Measurements from ENCODE around the gene CPVL. TPM values are rescaled to one million over a fixed set of nuclear protein-coding genes. Genes with fewer than 3 reads are reported as not detected.

CPVL gene
- total and polyA plus RNA-seq, 2 of the 8 experiments (the other 6 are each of a cell fraction or from before 2014, with no cell fraction given): 40.0 to 55.0 TPM

DNA sequence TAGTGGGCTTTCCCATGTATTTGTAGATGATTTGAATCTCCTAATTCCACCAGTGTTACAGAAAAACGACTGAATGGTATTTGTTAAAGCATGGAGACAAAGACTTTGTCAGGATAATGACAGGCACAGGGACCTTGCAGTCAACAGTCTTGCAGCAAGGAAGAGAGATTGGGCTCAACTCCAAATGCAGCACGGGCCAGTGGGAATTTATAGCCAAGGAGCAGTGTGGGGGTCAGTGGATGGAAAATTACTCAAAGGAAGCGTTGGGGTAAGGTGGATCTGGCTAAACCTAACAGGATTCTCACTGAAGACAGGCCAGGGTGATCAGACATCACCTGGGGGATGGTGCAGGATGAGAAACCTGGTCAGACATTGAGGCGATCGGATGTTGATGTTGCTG, 24.3 kb downstream of the CPVL start:
- H4K8ac ChIP-seq (ENCODE audit: extremely low read depth, insufficient read depth, low read length): no peak overlapping the region
- no peaks in the 10 kb centered on the region; a peak in 1 of 4 replicates for H3K79me2 ChIP-seq (ENCODE audit: control insufficient read depth in 1 of 2, insufficient read depth in 2 of 2, low read length in 2 of 2)
- H3K23me2 ChIP-seq (ENCODE audit: low read depth, low read length): no peaks in the 10 kb centered on the region
- H3K4me1 ChIP-seq (replicated peaks in 1 of 4; ENCODE audit: control insufficient read depth in 3 of 4, insufficient read depth in 4 of 4, low read length in 3 of 4): peaks cover 0 to 3% (median 0%) of the 10 kb centered on the region in 4 experiments; a peak in 1 of 7 replicates
- no peaks in the 10 kb centered on the region for H3K27me3 ChIP-seq (replicated peaks in 1 of 4; ENCODE audit: control insufficient read depth in 3 of 4, extremely low read depth in 1 of 4, insufficient read depth in 3 of 4, low read length in 3 of 4)
- H2BK12ac ChIP-seq (ENCODE audit: low read depth, low read length): no peak overlapping the region; the same call in 1 of the 2 replicates
- H3K23ac ChIP-seq (ENCODE audit: insufficient read length): no peak overlapping the region
- H3K4me2 ChIP-seq (ENCODE audit: insufficient read depth in 1 of 2, low read depth in 2 of 2, low read length in 2 of 2): no peak overlapping the region
- no peak overlapping the region for H2BK5ac ChIP-seq (ENCODE audit: low read depth, low read length)
- no peak overlapping the region for H4K91ac ChIP-seq (replicated peaks; ENCODE audit: insufficient read length, low read length)
- no peaks in the 10 kb centered on the region for H4K20me1 ChIP-seq (replicated peaks in 1 of 2; ENCODE audit: control insufficient read depth in 1 of 2, insufficient read depth in 2 of 2, low read length in 2 of 2)
- no peak overlapping the region for H2BK15ac ChIP-seq (ENCODE audit: low read length)
- H3K9me3 ChIP-seq (ENCODE audit: insufficient read depth in 2 of 2, low read depth in 1 of 2, low read length in 1 of 2): no peaks in the 10 kb centered on the region
- no peak for DNase-seq (ENCODE audit: low read depth in 1 of 2, low spot score in 2 of 2)
- ChIA-PET CTCF (ENCODE audit: partially characterized antibody) (interaction anchor here (0.8 to 1.0 kb wide), 2 partner anchors 16 to 166 kb away, joined by 3 to 4 read pairs; no protein-coding TSS in a partner anchor), POLR2A (ENCODE audit: partially characterized antibody) (no interaction called here)
- no peaks in the 10 kb centered on the region; a peak in 1 of 8 replicates for H3K36me3 ChIP-seq (ENCODE audit: control insufficient read depth in 2 of 4, insufficient read depth in 4 of 4, low read length in 3 of 4)
- H3K4ac ChIP-seq (replicated peaks; ENCODE audit: insufficient read length, low read depth, low read length): no peak overlapping the region
- no peak overlapping the region for H3K14ac ChIP-seq (ENCODE audit: insufficient read length)
- H3K79me1 ChIP-seq (ENCODE audit: low read depth, low read length): no peaks in the 10 kb centered on the region
- no peak overlapping the region for H2BK20ac ChIP-seq (ENCODE audit: low read length)
- no peak overlapping the region for H2BK120ac ChIP-seq (replicated peaks; ENCODE audit: low read depth, low read length)
- no peak overlapping the region for H3K56ac ChIP-seq (replicated peaks; ENCODE audit: insufficient read length, low read depth, low read length)
- H2AK5ac ChIP-seq (ENCODE audit: low read depth, low read length): no peak overlapping the region; the same call in 1 of the 2 replicates
- H2AFZ ChIP-seq (ENCODE audit: low read length): peak overlapping the region; percentile 33; the same call in 1 of the 2 replicates
- H3K27ac ChIP-seq (ENCODE audit: low read depth, low read length): no peak overlapping the region
- no peak overlapping the region for H3K4me3 ChIP-seq (ENCODE audit: extremely low read depth in 1 of 4, insufficient read depth in 2 of 4, low read depth in 3 of 4, low read length in 4 of 4)
- H3K18ac ChIP-seq (ENCODE audit: extremely low read depth, low read length): peak overlapping the region; percentile 4; the same call in 1 of the 2 replicates
- FAIRE-seq: no peak
- no peak overlapping the region for H4K5ac ChIP-seq (ENCODE audit: insufficient read length, low read depth, low read length)
- WGBS, 2 experiments (ENCODE audit: extremely low coverage in 1 of 2, insufficient coverage in 1 of 2, insufficient read length in 1 of 2, insufficient replicate concordance in 2 of 2, low coverage in 1 of 2, low lambda C conversion rate in 2 of 2, missing lambda C conversion rate in 1 of 2): 79% methylated on average over 5 of the region's 5 CpGs; no CpG with 5 or more reads in 1 of the 2 experiments
- H3K9ac ChIP-seq (replicated peaks in 1 of 4; ENCODE audit: extremely low read depth in 1 of 4, low read depth in 3 of 4, low read length in 3 of 4): no peak overlapping the region
- TF ChIP-seq SIX5 (IDR thresholded peaks at IDR 0.05; ENCODE audit: low read depth, low read length) (no peak), POU5F1 (IDR thresholded peaks at IDR 0.05; ENCODE audit: low read depth, low read length) (no peak), BRCA1 (IDR thresholded peaks at IDR 0.05; ENCODE audit: low read depth, low read length) (no peak), BACH1 (IDR thresholded peaks at IDR 0.05; ENCODE audit: low read length) (no peak), CEBPB (IDR thresholded peaks at IDR 0.05; ENCODE audit: low read depth, low read length) (no peak), PHF8 (conservative IDR thresholded peaks at IDR 0.05; ENCODE audit: low read depth, low read length) (no peak), NRF1 (IDR thresholded peaks at IDR 0.05; ENCODE audit: low read depth, low read length) (no peak), EP300 (IDR thresholded peaks at IDR 0.05; ENCODE audit: borderline replicate concordance in 1 of 2, low read depth in 2 of 2, low read length in 2 of 2) (no peak), BCL11A (IDR thresholded peaks at IDR 0.05; ENCODE audit: low read depth in 2 of 2, low read length in 2 of 2) (no peak), TCF12 (IDR thresholded peaks at IDR 0.05; ENCODE audit: low read depth, low read length) (no peak)
- TF ChIP-seq, protein P1, sequence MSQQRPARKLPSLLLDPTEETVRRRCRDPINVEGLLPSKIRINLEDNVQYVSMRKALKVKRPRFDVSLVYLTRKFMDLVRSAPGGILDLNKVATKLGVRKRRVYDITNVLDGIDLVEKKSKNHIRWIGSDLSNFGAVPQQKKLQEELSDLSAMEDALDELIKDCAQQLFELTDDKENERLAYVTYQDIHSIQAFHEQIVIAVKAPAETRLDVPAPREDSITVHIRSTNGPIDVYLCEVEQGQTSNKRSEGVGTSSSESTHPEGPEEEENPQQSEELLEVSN (IDR thresholded peaks at IDR 0.05): no peak
- TF ChIP-seq, protein P2, sequence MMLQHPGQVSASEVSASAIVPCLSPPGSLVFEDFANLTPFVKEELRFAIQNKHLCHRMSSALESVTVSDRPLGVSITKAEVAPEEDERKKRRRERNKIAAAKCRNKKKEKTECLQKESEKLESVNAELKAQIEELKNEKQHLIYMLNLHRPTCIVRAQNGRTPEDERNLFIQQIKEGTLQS (IDR thresholded peaks at IDR 0.05; ENCODE audit: insufficient read depth, low read depth, low read length): no peak

Data from H1 (cell line).